B cell (primary cell): ENCODE results near the gene C12orf60. TPM values are rescaled to one million over a fixed set of nuclear protein-coding genes. Genes with fewer than 3 reads are reported as not detected.

Experiments
- ATAC-seq: fragments of 200-7000 bp; cut with Tn5 transposase; one replicate; pipeline ENCODE4 v1.10.0; 2021; ENCODE audit warnings: low read depth, mild to moderate bottlenecking, moderate number of reproducible peaks, moderate library complexity
- CTCF ChIA-PET: fragments of 350-600 bp; sonication (Branson Sonifier 250); formaldehyde crosslinking; loops from one replicate; lab custom pipeline; 2021; ENCODE audit warnings: antibody characterized with exemption, inconsistent platforms; lab: Charles Lee
- POLR2A ChIA-PET: fragments of 350-600 bp; sonication (Branson Sonifier 250); formaldehyde crosslinking; loops from one replicate; lab custom pipeline; 2021; ENCODE audit warnings: antibody characterized with exemption; lab: Charles Lee
- DNase-seq: peaks from one replicate; pipeline ENCODE4 v3.0.0; 2013
- H2AFZ ChIP-seq: 2 replicates; pipeline ENCODE4 v1.6.1; 2012; ENCODE audit warnings: mild to moderate bottlenecking, low read depth, low read length; ENCODE audit not compliant: insufficient read depth, poor library complexity, severe bottlenecking
- H3K27ac ChIP-seq, 2 donors: 1 replicate in 1 of 2; 2 replicates in 1 of 2; pipeline ENCODE4 v1.5.1; 2012 to 2013; ENCODE audit warnings: low read length in 2 of 2, mild to moderate bottlenecking in 2 of 2, moderate library complexity in 1 of 2
- H3K27me3 ChIP-seq, 4 experiments: fragments of 200-600 bp in 1 of 4; sonication (generic) in 1 of 4; replicated peaks in 1 of 4; 1 replicate in 2 of 4; 2 replicates in 2 of 4; pipeline versions ENCODE4 v1.6.1 to v1.7.0; 2013 to 2016; ENCODE audit warnings: low read length in 3 of 4, mild to moderate bottlenecking in 2 of 4, mixed read lengths in 1 of 4, moderate library complexity in 1 of 4; ENCODE audit not compliant: insufficient read depth in 4 of 4, control insufficient read depth in 3 of 4; ENCODE audit errors: control extremely low read depth in 1 of 4
- H3K36me3 ChIP-seq, 2 experiments: replicated peaks in 1 of 2; 1 replicate in 1 of 2; 2 replicates in 1 of 2; pipeline versions ENCODE4 v1.6.1 to v1.7.1; 2013; ENCODE audit warnings: low read length in 1 of 2; ENCODE audit not compliant: insufficient read depth in 2 of 2, control insufficient read depth in 1 of 2; ENCODE audit errors: control extremely low read depth in 1 of 2, extremely low read depth in 1 of 2
- H3K4me1 ChIP-seq, 2 donors: fragments of 200-600 bp in 1 of 2; sonication (generic) in 1 of 2; 1 replicate in 1 of 2; 2 replicates in 1 of 2; pipeline versions ENCODE4 v1.5.1 to v1.6.1; 2013 to 2017; ENCODE audit warnings: low read length in 2 of 2; ENCODE audit not compliant: control insufficient read depth in 2 of 2, insufficient read depth in 2 of 2
- H3K4me2 ChIP-seq: replicated peaks from 2 replicates; pipeline ENCODE3; 2012; ENCODE audit warnings: mild to moderate bottlenecking, low read depth, low read length; ENCODE audit not compliant: poor library complexity, severe bottlenecking
- H3K4me3 ChIP-seq, 5 experiments: fragments of 200-600 bp in 1 of 5; sonication (generic) in 1 of 5; 1 replicate in 3 of 5; 2 replicates in 2 of 5; pipeline versions ENCODE4 v1.5.1 to v1.7.0; 2011 to 2016; ENCODE audit warnings: low read length in 4 of 5, mild to moderate bottlenecking in 4 of 5, low read depth in 2 of 5, control low read depth in 1 of 5, moderate library complexity in 1 of 5; ENCODE audit not compliant: insufficient read depth in 1 of 5; ENCODE audit errors: control extremely low read depth in 1 of 5, extremely low read depth in 1 of 5
- H3K79me2 ChIP-seq: fragments of 200-600 bp; sonication (generic); one replicate; pipeline ENCODE4 v1.6.0; 2016; ENCODE audit warnings: low read length; ENCODE audit not compliant: control insufficient read depth, insufficient read depth
- H3K9ac ChIP-seq: fragments of 200-600 bp; sonication (generic); 2 replicates; pipeline ENCODE4 v1.6.1; 2017; ENCODE audit warnings: mild to moderate bottlenecking, low read length, moderate library complexity
- H3K9me3 ChIP-seq, 3 donors: one replicate each; pipeline versions ENCODE4 v1.6.1 to v1.7.1; 2013; ENCODE audit warnings: low read length in 2 of 3; ENCODE audit not compliant: control insufficient read depth in 2 of 3, insufficient read depth in 1 of 3; ENCODE audit errors: control extremely low read depth in 1 of 3
- H4K20me1 ChIP-seq: 2 replicates; pipeline ENCODE4 v1.6.0; 2012; ENCODE audit warnings: mild to moderate bottlenecking, low read length; ENCODE audit not compliant: insufficient read depth, control insufficient read depth, poor library complexity, severe bottlenecking
- H3K27ac Mint-ChIP-seq: one replicate; pipeline ENCODE4 v1.8.0; 2021; ENCODE audit warnings: mixed read lengths
- H3K27me3 Mint-ChIP-seq: one replicate; pipeline ENCODE4 v1.8.0; 2021; ENCODE audit warnings: mixed read lengths
- H3K4me1 Mint-ChIP-seq: one replicate; pipeline ENCODE4 v1.8.0; 2021; ENCODE audit warnings: mixed read lengths
- H3K4me3 Mint-ChIP-seq: one replicate; pipeline ENCODE4 v1.8.0; 2021; ENCODE audit warnings: mixed read lengths
- H3K9me3 Mint-ChIP-seq: one replicate; pipeline ENCODE4 v1.8.0; 2022; ENCODE audit warnings: mixed read lengths; ENCODE audit not compliant: insufficient read depth
- EZH2 ChIP-seq: IDR thresholded peaks from 2 replicates; pipeline ENCODE4 v1.6.1; 2012; ENCODE audit warnings: borderline replicate concordance, low read depth, mild to moderate bottlenecking, moderate library complexity, low read length; ENCODE audit not compliant: insufficient read depth, poor library complexity, severe bottlenecking
- WGBS: methylation state at CpG from one replicate; pipeline ENCODE4 v1.1.5; 2013; ENCODE audit warnings: missing lambda C conversion rate; ENCODE audit not compliant: insufficient coverage; 5-methylcytosine and 5-hydroxymethylcytosine counted together
- intact Hi-C: fragments of 100-400 bp; cut with micrococcal nuclease; formaldehyde crosslinking; loops from one replicate; pipeline ENCODE4 v1.10.0; 2022
- polyA plus RNA-seq: library from polyadenylated mRNA; depleted of rRNA; stranded (reverse); fragments of >200 nt; gene quantifications from 2 replicates; pipeline ENCODE4 v1.2.3, GENCODE V29; 2012
- total RNA-seq, 2 donors: library from RNA; stranded (reverse); fragments of 120-200 nt in 1 of 2; gene quantifications; 1 replicate in 1 of 2; 2 replicates in 1 of 2; pipeline versions ENCODE4 v1.2.3 to v1.2.4, GENCODE V29; 2013 to 2022
- TF ChIP-seq, protein P1 (sequence below): fragments of 200-600 bp; IDR thresholded peaks from one replicate; pipeline ENCODE4 v1.8.0; 2022; ENCODE audit warnings: antibody characterized with exemption, mild to moderate bottlenecking

The C12orf60 gene
- total and polyA plus RNA-seq, 2 donors (not counting 1 experiment from before 2014, with no cell fraction given): 0.25 to 1.2 TPM

DNA sequence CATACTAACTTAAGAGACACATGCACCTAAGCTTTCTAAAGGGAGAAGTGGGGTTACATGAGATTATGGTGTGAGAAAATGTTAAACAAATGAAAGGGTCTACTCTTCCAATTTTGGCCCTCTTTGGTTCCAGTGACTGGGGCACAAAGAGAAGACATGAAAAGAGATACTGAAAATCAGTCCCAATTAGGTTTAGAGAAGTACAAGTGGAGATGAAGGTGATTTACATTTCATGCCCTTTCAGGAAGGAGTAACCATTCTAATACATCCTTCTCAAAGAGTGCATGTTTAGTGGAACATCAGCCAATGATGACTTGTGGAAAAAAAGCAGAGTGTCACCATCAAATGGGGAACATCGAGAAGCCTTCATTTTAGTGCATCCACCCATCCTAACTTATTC lies 67.8 kb downstream of the C12orf60 start:
- intact Hi-C loops: no loop called here
- Histone ChIP-seq H4K20me1 (no peaks in the 10 kb centered on the region), H3K27ac (no peak overlapping the region), H3K9me3 (peaks cover 0 to 17% (median 2%) of the 10 kb centered on the region in 3 donors), H3K4me2 (no peak overlapping the region), H3K4me1 (peaks cover 0 to 4% of the 10 kb centered on the region in 2 donors), H3K36me3 (no peaks in the 10 kb centered on the region), H2AFZ (no peak overlapping the region), H3K9ac (no peak overlapping the region), H3K79me2 (no peaks in the 10 kb centered on the region), H3K27me3 (peaks cover 0 to 14% (median 2%) of the 10 kb centered on the region in 4 experiments), H3K4me3 (no peak overlapping the region)
- Mint-ChIP-seq H3K27ac (no peak overlapping the region), H3K4me3 (no peak overlapping the region), H3K27me3 (peaks cover 13% of the 10 kb centered on the region), H3K4me1 (peaks cover 2% of the 10 kb centered on the region), H3K9me3 (no peaks in the 10 kb centered on the region)
- WGBS: no CpG with 5 or more reads among the region's 1 CpG
- CTCF ChIA-PET: no interaction called here
- DNase-seq (no peak), ATAC-seq (no peak)
- TF ChIP-seq EZH2: no peak
- TF ChIP-seq, protein P1, sequence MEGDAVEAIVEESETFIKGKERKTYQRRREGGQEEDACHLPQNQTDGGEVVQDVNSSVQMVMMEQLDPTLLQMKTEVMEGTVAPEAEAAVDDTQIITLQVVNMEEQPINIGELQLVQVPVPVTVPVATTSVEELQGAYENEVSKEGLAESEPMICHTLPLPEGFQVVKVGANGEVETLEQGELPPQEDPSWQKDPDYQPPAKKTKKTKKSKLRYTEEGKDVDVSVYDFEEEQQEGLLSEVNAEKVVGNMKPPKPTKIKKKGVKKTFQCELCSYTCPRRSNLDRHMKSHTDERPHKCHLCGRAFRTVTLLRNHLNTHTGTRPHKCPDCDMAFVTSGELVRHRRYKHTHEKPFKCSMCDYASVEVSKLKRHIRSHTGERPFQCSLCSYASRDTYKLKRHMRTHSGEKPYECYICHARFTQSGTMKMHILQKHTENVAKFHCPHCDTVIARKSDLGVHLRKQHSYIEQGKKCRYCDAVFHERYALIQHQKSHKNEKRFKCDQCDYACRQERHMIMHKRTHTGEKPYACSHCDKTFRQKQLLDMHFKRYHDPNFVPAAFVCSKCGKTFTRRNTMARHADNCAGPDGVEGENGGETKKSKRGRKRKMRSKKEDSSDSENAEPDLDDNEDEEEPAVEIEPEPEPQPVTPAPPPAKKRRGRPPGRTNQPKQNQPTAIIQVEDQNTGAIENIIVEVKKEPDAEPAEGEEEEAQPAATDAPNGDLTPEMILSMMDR: no peak
- POLR2A ChIA-PET: no interaction called here

DNA sequence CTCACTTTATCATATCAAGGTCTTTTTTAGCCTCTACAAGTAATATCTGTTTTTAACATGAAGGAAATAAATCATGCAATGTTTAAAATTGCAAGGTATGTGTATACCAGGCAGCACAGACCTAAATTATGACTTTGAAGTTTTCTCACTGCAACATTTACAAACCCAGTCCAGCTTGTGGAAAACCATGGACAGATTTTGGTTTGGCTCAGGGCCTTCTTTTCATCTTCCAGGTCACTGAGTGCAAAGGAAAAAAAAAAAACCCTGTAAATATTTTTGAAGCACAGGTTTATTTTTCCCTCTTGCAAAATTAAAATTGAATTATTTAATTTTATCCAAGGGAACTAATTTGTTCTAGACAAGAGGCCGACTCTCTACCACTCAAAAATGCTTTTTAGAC lies 68.4 kb downstream of the C12orf60 start:
- Histone ChIP-seq H3K27me3 (peaks cover 0 to 14% (median 2%) of the 10 kb centered on the region in 4 experiments), H3K4me1 (peaks cover 0 to 4% of the 10 kb centered on the region in 2 donors), H4K20me1 (no peaks in the 10 kb centered on the region), H3K27ac (no peak overlapping the region), H3K4me2 (no peak overlapping the region), H3K79me2 (no peaks in the 10 kb centered on the region), H3K36me3 (no peaks in the 10 kb centered on the region), H2AFZ (no peak overlapping the region), H3K9me3 (peaks cover 0 to 12% (median 2%) of the 10 kb centered on the region in 3 donors), H3K9ac (no peak overlapping the region), H3K4me3 (no peak overlapping the region)
- POLR2A ChIA-PET: no interaction called here
- no peak for TF ChIP-seq EZH2
- TF ChIP-seq, protein P1: no peak
- H3K4me3 Mint-ChIP-seq: no peak overlapping the region
- H3K9me3 Mint-ChIP-seq: no peaks in the 10 kb centered on the region
- ATAC-seq (no peak), DNase-seq (no peak)
- H3K27me3 Mint-ChIP-seq: peaks cover 13% of the 10 kb centered on the region
- WGBS: no CpG with 5 or more reads among the region's 1 CpG
- peaks cover 2% of the 10 kb centered on the region for H3K4me1 Mint-ChIP-seq
- CTCF ChIA-PET: no interaction called here
- H3K27ac Mint-ChIP-seq: no peak overlapping the region
- intact Hi-C loops: no loop called here
